ENCODE measurements around the gene STK40.

The STK40 gene

GRCh38 chr1:36387141-36387949, 1.6 kb upstream of the STK40 start:
- H3K4me1 Mint-ChIP-seq, result peaks cover 52% of the 10 kb centered on the region
- H3K4me3 Mint-ChIP-seq, result peak overlapping the region; percentile 97
- no peaks in the 10 kb centered on the region for H3K9me3 Mint-ChIP-seq
- peak overlapping the region; percentile 99 for H3K27ac Mint-ChIP-seq
- H3K36me3 Mint-ChIP-seq, result peaks cover 15% of the 10 kb centered on the region
- no peaks in the 10 kb centered on the region for H3K27me3 Mint-ChIP-seq

- Mint-ChIP-seq H3K27me3 (no peaks in the 10 kb centered on the region), H3K27ac (peak overlapping the region; percentile 99), H3K36me3 (peaks cover 12% of the 10 kb centered on the region), H3K9me3 (no peaks in the 10 kb centered on the region), H3K4me1 (peaks cover 58% of the 10 kb centered on the region), H3K4me3 (peak overlapping the region; percentile 97)
Observed at GRCh38 chr1:36386265-36387140, 779 bp upstream of the STK40 start.

GRCh38 chr1:36384542-36385409, 948 bp downstream of the STK40 start:
- no peaks in the 10 kb centered on the region for H3K9me3 Mint-ChIP-seq
- peaks cover 75% of the 10 kb centered on the region for H3K4me1 Mint-ChIP-seq
- H3K27me3 Mint-ChIP-seq, result no peaks in the 10 kb centered on the region

GRCh38 chr1:36383240-36383639, 2.5 kb downstream of the STK40 start:
- no peaks in the 10 kb centered on the region for H3K27me3 Mint-ChIP-seq
- H3K9me3 Mint-ChIP-seq, result no peaks in the 10 kb centered on the region
- H3K4me3 Mint-ChIP-seq, result peak overlapping the region; percentile 97
- H3K36me3 Mint-ChIP-seq, result no peaks in the 10 kb centered on the region
- peaks cover 80% of the 10 kb centered on the region for H3K4me1 Mint-ChIP-seq
- peak overlapping the region; percentile 83 for H3K27ac Mint-ChIP-seq

More at GRCh38 chr1:36384542-36385409, 948 bp downstream of the STK40 start:
- peaks cover 3% of the 10 kb centered on the region for H3K36me3 Mint-ChIP-seq
- peak overlapping the region; percentile 91 for H3K27ac Mint-ChIP-seq
- peak overlapping the region; percentile 97 for H3K4me3 Mint-ChIP-seq

GRCh38 chr1:36382669-36383068, 3.1 kb downstream of the STK40 start:
- H3K27ac Mint-ChIP-seq, result no peak overlapping the region
- H3K4me3 Mint-ChIP-seq, result no peak overlapping the region
- peaks cover 84% of the 10 kb centered on the region for H3K4me1 Mint-ChIP-seq

GRCh38 chr1:36382231-36382630, 3.5 kb downstream of the STK40 start:
- Mint-ChIP-seq H3K36me3 (no peaks in the 10 kb centered on the region), H3K9me3 (no peaks in the 10 kb centered on the region), H3K4me3 (peak overlapping the region; percentile 24), H3K4me1 (peaks cover 82% of the 10 kb centered on the region), H3K27me3 (no peaks in the 10 kb centered on the region), H3K27ac (peak overlapping the region; percentile 74)

More at GRCh38 chr1:36382669-36383068, 3.1 kb downstream of the STK40 start:
- Mint-ChIP-seq H3K36me3 (no peaks in the 10 kb centered on the region), H3K9me3 (no peaks in the 10 kb centered on the region), H3K27me3 (no peaks in the 10 kb centered on the region)

- Mint-ChIP-seq H3K4me1 (peaks cover 76% of the 10 kb centered on the region), H3K36me3 (no peaks in the 10 kb centered on the region), H3K27me3 (no peaks in the 10 kb centered on the region), H3K4me3 (peak overlapping the region; percentile 32), H3K9me3 (no peaks in the 10 kb centered on the region), H3K27ac (no peak overlapping the region)
Observed at GRCh38 chr1:36381405-36381804, 4.3 kb downstream of the STK40 start.

GRCh38 chr1:36380782-36381181, 4.9 kb downstream of the STK40 start:
- no peaks in the 10 kb centered on the region for H3K27me3 Mint-ChIP-seq
- H3K36me3 Mint-ChIP-seq, result no peaks in the 10 kb centered on the region
- H3K9me3 Mint-ChIP-seq, result no peaks in the 10 kb centered on the region
- H3K4me3 Mint-ChIP-seq, result peak overlapping the region; percentile 32
- peaks cover 79% of the 10 kb centered on the region for H3K4me1 Mint-ChIP-seq
- H3K27ac Mint-ChIP-seq, result peak overlapping the region; percentile 12

- no peak overlapping the region for H3K4me3 Mint-ChIP-seq
- peak overlapping the region; percentile 68 for H3K27ac Mint-ChIP-seq
- peaks cover 79% of the 10 kb centered on the region for H3K4me1 Mint-ChIP-seq
- no peaks in the 10 kb centered on the region for H3K36me3 Mint-ChIP-seq
- no peaks in the 10 kb centered on the region for H3K27me3 Mint-ChIP-seq
- H3K9me3 Mint-ChIP-seq, result no peaks in the 10 kb centered on the region
Observed at GRCh38 chr1:36380143-36380619, 5.5 kb downstream of the STK40 start.

GRCh38 chr1:36377791-36378492, 7.8 kb downstream of the STK40 start:
- Mint-ChIP-seq H3K4me3 (no peak overlapping the region), H3K27me3 (no peaks in the 10 kb centered on the region), H3K27ac (peak overlapping the region; percentile 51), H3K4me1 (peaks cover 81% of the 10 kb centered on the region), H3K36me3 (no peaks in the 10 kb centered on the region), H3K9me3 (no peaks in the 10 kb centered on the region)

GRCh38 chr1:36372617-36373016, 13.1 kb downstream of the STK40 start:
- H3K4me3 Mint-ChIP-seq, result no peak overlapping the region
- H3K4me1 Mint-ChIP-seq, result peaks cover 64% of the 10 kb centered on the region
- no peak overlapping the region for H3K27ac Mint-ChIP-seq
- H3K9me3 Mint-ChIP-seq, result no peaks in the 10 kb centered on the region
- no peaks in the 10 kb centered on the region for H3K27me3 Mint-ChIP-seq
- H3K36me3 Mint-ChIP-seq, result no peaks in the 10 kb centered on the region

- Mint-ChIP-seq H3K4me3 (peak overlapping the region; percentile 15), H3K9me3 (no peaks in the 10 kb centered on the region), H3K27me3 (no peaks in the 10 kb centered on the region), H3K27ac (peak overlapping the region; percentile 76), H3K36me3 (no peaks in the 10 kb centered on the region), H3K4me1 (peaks cover 73% of the 10 kb centered on the region)
Observed at GRCh38 chr1:36369061-36369861, 16.5 kb downstream of the STK40 start.

- Mint-ChIP-seq H3K27me3 (no peaks in the 10 kb centered on the region), H3K27ac (peak overlapping the region; percentile 93), H3K4me1 (peaks cover 58% of the 10 kb centered on the region), H3K9me3 (no peaks in the 10 kb centered on the region), H3K36me3 (no peaks in the 10 kb centered on the region), H3K4me3 (no peak overlapping the region)
Observed at GRCh38 chr1:36367798-36368197, 17.9 kb downstream of the STK40 start.

- H3K36me3 Mint-ChIP-seq, result no peaks in the 10 kb centered on the region
- H3K27me3 Mint-ChIP-seq, result no peaks in the 10 kb centered on the region
- H3K4me3 Mint-ChIP-seq, result peak overlapping the region; percentile 42
- H3K27ac Mint-ChIP-seq, result peak overlapping the region; percentile 93
- peaks cover 52% of the 10 kb centered on the region for H3K4me1 Mint-ChIP-seq
- no peaks in the 10 kb centered on the region for H3K9me3 Mint-ChIP-seq
Observed at GRCh38 chr1:36367066-36367465, 18.7 kb downstream of the STK40 start.
